Measurements from ENCODE around the gene TMEM132D.

- TF ChIP-seq, protein P1, sequence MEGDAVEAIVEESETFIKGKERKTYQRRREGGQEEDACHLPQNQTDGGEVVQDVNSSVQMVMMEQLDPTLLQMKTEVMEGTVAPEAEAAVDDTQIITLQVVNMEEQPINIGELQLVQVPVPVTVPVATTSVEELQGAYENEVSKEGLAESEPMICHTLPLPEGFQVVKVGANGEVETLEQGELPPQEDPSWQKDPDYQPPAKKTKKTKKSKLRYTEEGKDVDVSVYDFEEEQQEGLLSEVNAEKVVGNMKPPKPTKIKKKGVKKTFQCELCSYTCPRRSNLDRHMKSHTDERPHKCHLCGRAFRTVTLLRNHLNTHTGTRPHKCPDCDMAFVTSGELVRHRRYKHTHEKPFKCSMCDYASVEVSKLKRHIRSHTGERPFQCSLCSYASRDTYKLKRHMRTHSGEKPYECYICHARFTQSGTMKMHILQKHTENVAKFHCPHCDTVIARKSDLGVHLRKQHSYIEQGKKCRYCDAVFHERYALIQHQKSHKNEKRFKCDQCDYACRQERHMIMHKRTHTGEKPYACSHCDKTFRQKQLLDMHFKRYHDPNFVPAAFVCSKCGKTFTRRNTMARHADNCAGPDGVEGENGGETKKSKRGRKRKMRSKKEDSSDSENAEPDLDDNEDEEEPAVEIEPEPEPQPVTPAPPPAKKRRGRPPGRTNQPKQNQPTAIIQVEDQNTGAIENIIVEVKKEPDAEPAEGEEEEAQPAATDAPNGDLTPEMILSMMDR (IDR thresholded peaks at IDR 0.05; ENCODE audit: low read length) = no peak
- no peak for TF ChIP-seq EZH2 (IDR thresholded peaks at IDR 0.05; ENCODE audit: borderline replicate concordance, low read length)
Measured at GRCh38 chr12:129544716-129545115, 359.1 kb downstream of the TMEM132D start.
